ENCODE data around the gene EHD2.

The EHD2 gene

GRCh38 chr19:47681388-47681787 lies 31.8 kb upstream of the EHD2 start:
- TF ChIP-seq, protein P1, sequence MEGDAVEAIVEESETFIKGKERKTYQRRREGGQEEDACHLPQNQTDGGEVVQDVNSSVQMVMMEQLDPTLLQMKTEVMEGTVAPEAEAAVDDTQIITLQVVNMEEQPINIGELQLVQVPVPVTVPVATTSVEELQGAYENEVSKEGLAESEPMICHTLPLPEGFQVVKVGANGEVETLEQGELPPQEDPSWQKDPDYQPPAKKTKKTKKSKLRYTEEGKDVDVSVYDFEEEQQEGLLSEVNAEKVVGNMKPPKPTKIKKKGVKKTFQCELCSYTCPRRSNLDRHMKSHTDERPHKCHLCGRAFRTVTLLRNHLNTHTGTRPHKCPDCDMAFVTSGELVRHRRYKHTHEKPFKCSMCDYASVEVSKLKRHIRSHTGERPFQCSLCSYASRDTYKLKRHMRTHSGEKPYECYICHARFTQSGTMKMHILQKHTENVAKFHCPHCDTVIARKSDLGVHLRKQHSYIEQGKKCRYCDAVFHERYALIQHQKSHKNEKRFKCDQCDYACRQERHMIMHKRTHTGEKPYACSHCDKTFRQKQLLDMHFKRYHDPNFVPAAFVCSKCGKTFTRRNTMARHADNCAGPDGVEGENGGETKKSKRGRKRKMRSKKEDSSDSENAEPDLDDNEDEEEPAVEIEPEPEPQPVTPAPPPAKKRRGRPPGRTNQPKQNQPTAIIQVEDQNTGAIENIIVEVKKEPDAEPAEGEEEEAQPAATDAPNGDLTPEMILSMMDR (conservative IDR thresholded peaks at IDR 0.05) = no peak
- H3K27ac ChIP-seq = no peak overlapping the region

DNA sequence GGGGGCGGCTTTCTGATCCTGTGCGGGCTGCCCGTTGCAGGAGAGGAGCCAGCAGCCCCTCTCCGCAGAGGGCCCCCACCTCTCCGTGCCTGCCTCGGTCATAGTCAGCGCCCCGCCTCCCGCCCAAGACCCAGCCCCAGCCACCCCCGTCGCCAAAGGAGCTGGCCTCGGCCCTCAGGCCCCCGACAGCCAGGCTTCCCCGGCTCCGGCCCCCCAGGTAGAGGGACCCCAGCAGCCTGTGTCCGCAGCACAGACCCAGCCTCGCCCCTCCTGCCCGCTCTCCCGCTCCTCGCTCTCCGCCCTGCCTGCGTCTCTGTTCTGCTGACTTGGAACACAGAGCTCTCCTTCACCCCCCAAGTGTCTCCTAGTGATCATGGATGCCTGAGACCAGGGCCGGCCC lies 31.3 kb upstream of the EHD2 start:
- no peak overlapping the region for H3K27ac ChIP-seq
- TF ChIP-seq, protein P1 (conservative IDR thresholded peaks at IDR 0.05) = no peak

- no peak overlapping the region for H3K27ac ChIP-seq
- TF ChIP-seq, protein P1 (conservative IDR thresholded peaks at IDR 0.05) = no peak
These were observed 30.3 kb upstream of the EHD2 start for GRCh38 chr19:47682939-47683338.

DNA sequence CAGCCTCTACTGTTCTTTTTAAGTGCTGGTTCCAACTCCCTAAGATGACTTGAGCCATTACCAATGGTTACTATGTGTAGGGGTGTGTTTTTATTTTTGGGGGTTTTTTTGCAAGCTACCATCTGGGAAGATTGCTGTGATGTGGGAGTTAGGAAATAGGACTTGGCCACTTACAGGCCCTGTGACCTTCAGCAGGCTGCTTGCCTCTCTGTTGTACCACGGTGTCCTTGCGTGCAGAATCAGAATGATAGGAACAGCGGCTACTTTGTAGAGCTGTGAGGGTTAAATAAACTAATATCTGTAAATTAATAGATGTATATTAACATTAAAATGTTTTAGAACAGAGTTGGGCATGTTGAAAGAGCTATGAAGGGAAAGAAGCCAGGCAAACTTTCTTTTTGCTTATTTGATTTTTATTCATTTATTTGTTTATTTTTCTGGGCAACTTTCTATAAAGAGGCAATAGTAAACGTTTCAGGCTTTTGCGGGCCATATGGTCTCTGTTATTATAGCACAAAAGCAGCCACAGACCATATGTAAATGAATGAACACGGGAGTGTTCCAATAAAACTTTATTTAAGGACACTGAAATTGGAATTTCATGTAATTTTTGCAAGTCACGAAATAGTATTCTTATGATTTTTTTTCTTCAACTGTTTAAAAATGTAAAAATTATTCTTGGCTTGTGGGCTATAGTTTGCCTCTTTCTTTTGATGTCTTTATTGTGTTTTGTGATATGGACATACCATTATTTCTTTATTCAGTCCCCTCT lies 26.4 kb upstream of the EHD2 start:
- H3K27ac ChIP-seq = no peak overlapping the region
- TF ChIP-seq, protein P1 (conservative IDR thresholded peaks at IDR 0.05) = no peak

GRCh38 chr19:47687906-47688305 lies 25.3 kb upstream of the EHD2 start:
- TF ChIP-seq, protein P1 (conservative IDR thresholded peaks at IDR 0.05) = no peak
- H3K27ac ChIP-seq = no peak overlapping the region

GRCh38 chr19:47691090-47691489 lies 22.1 kb upstream of the EHD2 start:
- H3K27ac ChIP-seq = no peak overlapping the region
- TF ChIP-seq, protein P1 (conservative IDR thresholded peaks at IDR 0.05) = no peak

DNA sequence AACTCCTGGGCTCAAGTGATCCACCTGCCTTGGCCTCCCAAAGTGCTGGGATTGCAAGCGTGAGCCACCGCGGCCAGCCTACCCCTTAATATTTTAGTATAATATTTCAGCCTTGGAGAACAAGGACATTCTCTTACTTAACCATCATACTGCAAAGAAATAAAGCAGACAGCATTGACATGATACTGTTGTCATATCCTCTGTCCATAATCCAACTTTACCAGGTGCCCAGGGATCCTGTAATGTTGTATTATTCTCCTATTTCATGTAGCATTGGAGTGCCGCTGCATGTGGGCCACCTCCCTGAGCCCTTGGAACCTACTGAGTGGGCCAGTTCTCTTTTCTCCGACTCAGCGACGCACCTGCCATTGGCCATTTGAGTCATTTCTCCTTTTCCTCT lies 21.4 kb upstream of the EHD2 start:
- TF ChIP-seq, protein P1 (conservative IDR thresholded peaks at IDR 0.05) = no peak
- H3K27ac ChIP-seq = no peak overlapping the region
